ENCODE results near the gene GDPD3. TPM values are rescaled to one million over a fixed set of nuclear protein-coding genes. Genes with fewer than 3 reads are reported as not detected.

The GDPD3 gene
- total and polyA plus RNA-seq, 9 of the 15 experiments (the other 6 are each of a cell fraction or from before 2014, with no cell fraction given) = 0.47 to 3.9 (median 1.1) TPM

GRCh38 chr16:30063893-30064728, 49.2 kb downstream of the GDPD3 start (continued):
- TF ChIP-seq ZNF395 (CRISPR knock-in tag; IDR thresholded peaks at IDR 0.05) = no peak; the same call in 1 of the 2 replicates
- no peak for TF ChIP-seq ZNF121 (CRISPR knock-in tag; conservative IDR thresholded peaks at IDR 0.05)
- peak; percentile 19; the same call in 1 of the 2 replicates for TF ChIP-seq XRCC5 (IDR thresholded peaks at IDR 0.05; ENCODE audit: low read depth, low read length)
- TF ChIP-seq E4F1 (CRISPR knock-in tag; IDR thresholded peaks at IDR 0.05; ENCODE audit: borderline replicate concordance) = no peak
- TF ChIP-seq TEAD2 (tag; IDR thresholded peaks at IDR 0.05) = no peak
- TF ChIP-seq IFI16 (CRISPR knock-in tag; IDR thresholded peaks at IDR 0.05) = no peak
- TF ChIP-seq EP400 (IDR thresholded peaks at IDR 0.05) = peak; percentile 28
- no peak for TF ChIP-seq CBFA2T3 (IDR thresholded peaks at IDR 0.05)
- no peak for TF ChIP-seq ZNF76 (CRISPR knock-in tag; IDR thresholded peaks at IDR 0.05; ENCODE audit: borderline replicate concordance)
- no peak for TF ChIP-seq ZBTB17 (CRISPR knock-in tag; IDR thresholded peaks at IDR 0.05)
- peak; percentile 48 to 57 (median 50); a peak in 5 of 6 replicates for TF ChIP-seq CTCF (IDR thresholded peaks at IDR 0.05 in 2 of 3, conservative IDR thresholded peaks at IDR 0.05 in 1 of 3; ENCODE audit: insufficient read depth in 2 of 3, low read depth in 1 of 3, low read length in 3 of 3)
- TF ChIP-seq PPARD (CRISPR knock-in tag; IDR thresholded peaks at IDR 0.05) = no peak
- no peak for TF ChIP-seq FOSL1 (tag; conservative IDR thresholded peaks at IDR 0.05)
- no peak for TF ChIP-seq TRIM28 (IDR thresholded peaks at IDR 0.05)
- TF ChIP-seq GMEB1 (CRISPR knock-in tag; IDR thresholded peaks at IDR 0.05) = no peak
- TF ChIP-seq BRD4 (IDR thresholded peaks at IDR 0.05) = no peak
- no peak for TF ChIP-seq FOXK1 (CRISPR knock-in tag; IDR thresholded peaks at IDR 0.05; ENCODE audit: borderline replicate concordance)
- no peak for TF ChIP-seq NFYB (IDR thresholded peaks at IDR 0.05; ENCODE audit: extremely low read depth, insufficient read length)
- no peak for TF ChIP-seq TCF15 (CRISPR knock-in tag; IDR thresholded peaks at IDR 0.05)

Measured in K562 (cell line).